NT2/D1 (cell line): ENCODE measurements around the gene XYLT1.

Experiments
- DNase-seq: peaks from one replicate; pipeline ENCODE4 v3.0.0-alpha.2; 2011; ENCODE audit warnings: low read depth, low spot score
- H3K27me3 ChIP-seq: 2 replicates; pipeline ENCODE4 v1.6.0; 2011; ENCODE audit warnings: mild to moderate bottlenecking; ENCODE audit not compliant: insufficient read length, insufficient read depth
- H3K36me3 ChIP-seq: 2 replicates; pipeline ENCODE4 v1.6.1; 2011; ENCODE audit warnings: mild to moderate bottlenecking, low read length, mixed read lengths; ENCODE audit not compliant: insufficient read depth, insufficient read length
- H3K4me1 ChIP-seq: 2 replicates; pipeline ENCODE4 v1.5.1; 2011; ENCODE audit not compliant: insufficient read depth, insufficient read length
- H3K4me3 ChIP-seq: 2 replicates; pipeline ENCODE4 v1.5.1; 2011; ENCODE audit warnings: low read depth; ENCODE audit not compliant: insufficient read length
- H3K9ac ChIP-seq: 2 replicates; pipeline ENCODE4 v1.6.0; 2011; ENCODE audit warnings: low read depth; ENCODE audit not compliant: insufficient read length
- H3K9me3 ChIP-seq: 2 replicates; pipeline ENCODE4 v1.5.1; 2011; ENCODE audit warnings: mild to moderate bottlenecking, low read length; ENCODE audit not compliant: insufficient read depth
- SUZ12 ChIP-seq: IDR thresholded peaks from 2 replicates; pipeline ENCODE4 v1.6.1; 2011; ENCODE audit not compliant: insufficient read length, insufficient read depth; ENCODE audit errors: extremely low read depth
- YY1 ChIP-seq: IDR thresholded peaks from 2 replicates; pipeline ENCODE4 v1.6.1; 2011; ENCODE audit not compliant: insufficient read length, insufficient read depth
- ZNF274 ChIP-seq: IDR thresholded peaks from 2 replicates; pipeline ENCODE4 v1.6.1; 2011; ENCODE audit warnings: mild to moderate bottlenecking, low read depth, low read length

XYLT1 gene

GRCh38 chr16:17143546-17144419 lies 327.0 kb downstream of the XYLT1 start:
- no peak for DNase-seq
- Histone ChIP-seq H3K36me3 (no peaks in the 10 kb centered on the region), H3K4me3 (no peak overlapping the region), H3K27me3 (no peaks in the 10 kb centered on the region), H3K9me3 (no peaks in the 10 kb centered on the region), H3K4me1 (no peaks in the 10 kb centered on the region), H3K9ac (no peak overlapping the region)
- TF ChIP-seq SUZ12 (no peak), YY1 (no peak), ZNF274 (no peak)

GRCh38 chr16:17138801-17139200 lies 332.0 kb downstream of the XYLT1 start:
- Histone ChIP-seq H3K36me3 (peaks cover 11% of the 10 kb centered on the region), H3K9ac (no peak overlapping the region), H3K4me3 (no peak overlapping the region), H3K27me3 (no peaks in the 10 kb centered on the region), H3K4me1 (no peaks in the 10 kb centered on the region), H3K9me3 (no peaks in the 10 kb centered on the region)
- TF ChIP-seq SUZ12, result no peak
- TF ChIP-seq YY1, result peak; percentile 25
- no peak for TF ChIP-seq ZNF274
- DNase-seq, result no peak

GRCh38 chr16:17135439-17135838 lies 335.3 kb downstream of the XYLT1 start:
- no peak overlapping the region for H3K9ac ChIP-seq
- peaks cover 4% of the 10 kb centered on the region for H3K4me1 ChIP-seq
- peaks cover 11% of the 10 kb centered on the region for H3K36me3 ChIP-seq
- no peaks in the 10 kb centered on the region for H3K9me3 ChIP-seq
- no peaks in the 10 kb centered on the region for H3K27me3 ChIP-seq
- TF ChIP-seq SUZ12 (no peak), YY1 (no peak), ZNF274 (no peak)
- H3K4me3 ChIP-seq, result no peak overlapping the region
- DNase-seq, result no peak

GRCh38 chr16:17134586-17134985 lies 336.2 kb downstream of the XYLT1 start:
- Histone ChIP-seq H3K36me3 (peaks cover 11% of the 10 kb centered on the region), H3K4me3 (no peak overlapping the region), H3K27me3 (no peaks in the 10 kb centered on the region), H3K4me1 (peaks cover 4% of the 10 kb centered on the region), H3K9me3 (no peaks in the 10 kb centered on the region), H3K9ac (no peak overlapping the region)
- no peak for DNase-seq
- TF ChIP-seq ZNF274, result no peak

- Histone ChIP-seq H3K4me3 (no peak overlapping the region), H3K9ac (no peak overlapping the region), H3K4me1 (peaks cover 4% of the 10 kb centered on the region), H3K27me3 (no peaks in the 10 kb centered on the region), H3K9me3 (no peaks in the 10 kb centered on the region), H3K36me3 (peaks cover 11% of the 10 kb centered on the region)
- TF ChIP-seq YY1 (no peak), ZNF274 (no peak), SUZ12 (no peak)
- DNase-seq, result no peak
Measured at GRCh38 chr16:17133851-17134250, 336.9 kb downstream of the XYLT1 start.

- DNase-seq, result no peak
- H3K4me3 ChIP-seq, result no peak overlapping the region
Measured at GRCh38 chr16:17131351-17131750, 339.4 kb downstream of the XYLT1 start.

GRCh38 chr16:17130733-17131132 lies 340.0 kb downstream of the XYLT1 start:
- Histone ChIP-seq H3K36me3 (peaks cover 19% of the 10 kb centered on the region), H3K27me3 (no peaks in the 10 kb centered on the region), H3K9me3 (peaks cover 8% of the 10 kb centered on the region; the same call in 1 of the 2 replicates), H3K4me3 (no peak overlapping the region), H3K4me1 (peaks cover 4% of the 10 kb centered on the region), H3K9ac (no peak overlapping the region)
- no peak for DNase-seq
- TF ChIP-seq ZNF274 (no peak), YY1 (no peak)

More at GRCh38 chr16:17131351-17131750, 339.4 kb downstream of the XYLT1 start:
- Histone ChIP-seq H3K4me1 (peaks cover 4% of the 10 kb centered on the region), H3K27me3 (no peaks in the 10 kb centered on the region), H3K9me3 (peaks cover 8% of the 10 kb centered on the region; the same call in 1 of the 2 replicates), H3K9ac (no peak overlapping the region), H3K36me3 (peaks cover 19% of the 10 kb centered on the region)
- TF ChIP-seq YY1 (no peak), ZNF274 (no peak)
